Testis (tissue), 3 donors: ENCODE results near the gene TLE1. TPM values are rescaled to one million over a fixed set of nuclear protein-coding genes. Genes with fewer than 3 reads are reported as not detected.

ENCODE experiments used
- DNase-seq: peaks from one replicate; pipeline ENCODE4 v3.0.0-alpha.2; 2019
- H3K27ac ChIP-seq, 2 donors: fragments of 200-600 bp; sonication (generic); one replicate each; pipeline ENCODE4 v1.5.1; 2019
- H3K27me3 ChIP-seq: fragments of 200-600 bp; sonication (generic); one replicate; pipeline ENCODE4 v1.5.1; 2019
- H3K36me3 ChIP-seq: fragments of 200-600 bp; sonication (generic); one replicate; pipeline ENCODE4 v1.5.1; 2017; ENCODE audit warnings: low read depth; ENCODE audit errors: missing control alignments
- H3K4me1 ChIP-seq: fragments of 200-600 bp; sonication (generic); one replicate; pipeline ENCODE4 v1.5.1; 2019
- H3K4me3 ChIP-seq, 2 donors: fragments of 200-600 bp; sonication (generic); one replicate each; pipeline ENCODE4 v1.5.1; 2017 to 2019
- H3K9me3 ChIP-seq: fragments of 200-600 bp; sonication (generic); one replicate; pipeline ENCODE4 v1.5.1; 2017
- POLR2A ChIP-seq: fragments of 450-650 bp; IDR thresholded peaks from one replicate; pipeline ENCODE4 v1.6.1; 2017; ENCODE audit warnings: antibody characterized with exemption, mild to moderate bottlenecking, moderate library complexity
- WGBS, 2 donors: methylation state at CpG; one replicate each; pipeline ENCODE4 v1.1.5; 2018; 5-methylcytosine and 5-hydroxymethylcytosine counted together
- intact Hi-C: fragments of 100-400 bp; cut with DNase I; formaldehyde crosslinking; loops from one replicate; pipeline ENCODE4 v1.15.1; 2023; ENCODE audit warnings: low total_unique reads
- polyA plus RNA-seq: library from polyadenylated mRNA; stranded (reverse); fragments of 350-450 nt; fragmentation: Illumina TruSeq; extraction: RNeasy Lipid Tissue Mini Kit (QIAGEN cat#74804); gene quantifications from one replicate; pipeline ENCODE4 v1.2.3, GENCODE V29; 2014; ENCODE audit warnings: low read depth, low replicate concordance; ENCODE audit not compliant: insufficient read depth
- total RNA-seq, 2 donors: library from RNA; depleted of rRNA; stranded (reverse); fragments of >200 nt; gene quantifications; one replicate each; pipeline ENCODE4 v1.2.3, GENCODE V29; 2016
- TF ChIP-seq, protein P1 (sequence below), 3 experiments: fragments of 450-650 bp in 2 of 3; fragments of 200-600 bp in 1 of 3; sonication (generic) in 1 of 3; IDR thresholded peaks; one replicate each; pipeline ENCODE4 v1.5.1; 2016 to 2019; ENCODE audit warnings: antibody characterized with exemption in 3 of 3, mild to moderate bottlenecking in 2 of 3, moderate library complexity in 1 of 3

Gene TLE1
- total and polyA plus RNA-seq, 3 donors from 2014 or later = 53.3 to 95.8 (median 81.0) TPM

- no peak overlapping the region for H3K4me3 ChIP-seq
- H3K36me3 ChIP-seq = no peaks in the 10 kb centered on the region
- H3K27me3 ChIP-seq = no peaks in the 10 kb centered on the region
- no peaks in the 10 kb centered on the region for H3K9me3 ChIP-seq
- DNase-seq = no peak
- intact Hi-C loops = no loop called here
- H3K27ac ChIP-seq = no peak overlapping the region
- 85 to 88% methylated on average over 6 of the region's 6 CpGs for WGBS, 2 donors
- TF ChIP-seq, protein P1, sequence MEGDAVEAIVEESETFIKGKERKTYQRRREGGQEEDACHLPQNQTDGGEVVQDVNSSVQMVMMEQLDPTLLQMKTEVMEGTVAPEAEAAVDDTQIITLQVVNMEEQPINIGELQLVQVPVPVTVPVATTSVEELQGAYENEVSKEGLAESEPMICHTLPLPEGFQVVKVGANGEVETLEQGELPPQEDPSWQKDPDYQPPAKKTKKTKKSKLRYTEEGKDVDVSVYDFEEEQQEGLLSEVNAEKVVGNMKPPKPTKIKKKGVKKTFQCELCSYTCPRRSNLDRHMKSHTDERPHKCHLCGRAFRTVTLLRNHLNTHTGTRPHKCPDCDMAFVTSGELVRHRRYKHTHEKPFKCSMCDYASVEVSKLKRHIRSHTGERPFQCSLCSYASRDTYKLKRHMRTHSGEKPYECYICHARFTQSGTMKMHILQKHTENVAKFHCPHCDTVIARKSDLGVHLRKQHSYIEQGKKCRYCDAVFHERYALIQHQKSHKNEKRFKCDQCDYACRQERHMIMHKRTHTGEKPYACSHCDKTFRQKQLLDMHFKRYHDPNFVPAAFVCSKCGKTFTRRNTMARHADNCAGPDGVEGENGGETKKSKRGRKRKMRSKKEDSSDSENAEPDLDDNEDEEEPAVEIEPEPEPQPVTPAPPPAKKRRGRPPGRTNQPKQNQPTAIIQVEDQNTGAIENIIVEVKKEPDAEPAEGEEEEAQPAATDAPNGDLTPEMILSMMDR (IDR thresholded peaks at IDR 0.05) = no peak
- no peak for TF ChIP-seq POLR2A
- H3K4me1 ChIP-seq = no peaks in the 10 kb centered on the region
Observed at GRCh38 chr9:81538890-81539289, 150.5 kb downstream of the TLE1 start.

DNA sequence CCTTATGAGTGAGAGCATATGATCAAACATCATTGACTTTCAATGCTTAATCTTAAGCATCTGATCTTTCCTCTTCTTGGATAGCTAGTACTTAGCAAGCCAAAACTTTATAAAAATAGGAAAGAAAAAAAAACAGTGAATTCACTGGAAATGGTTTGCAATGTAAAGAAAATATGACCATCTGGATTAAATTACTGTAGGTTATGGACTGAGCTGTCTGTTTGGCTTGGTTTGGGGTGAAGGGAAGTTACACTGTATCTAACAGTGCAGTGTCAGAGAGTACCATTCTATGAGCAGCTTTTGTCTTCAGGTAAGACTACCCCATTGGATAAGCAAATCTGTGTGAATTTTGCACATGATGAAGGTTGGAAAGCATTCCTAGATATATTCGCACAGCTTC is 151.4 kb downstream of the TLE1 start:
- no peak overlapping the region for H3K4me3 ChIP-seq
- no peaks in the 10 kb centered on the region for H3K4me1 ChIP-seq
- intact Hi-C loops = no loop called here
- H3K27ac ChIP-seq = no peak overlapping the region
- DNase-seq = no peak
- H3K27me3 ChIP-seq = no peaks in the 10 kb centered on the region
- no peaks in the 10 kb centered on the region for H3K9me3 ChIP-seq
- TF ChIP-seq, protein P1 (IDR thresholded peaks at IDR 0.05) = no peak
- no peak for TF ChIP-seq POLR2A
- no peaks in the 10 kb centered on the region for H3K36me3 ChIP-seq
- WGBS, 2 donors = 85 to 100% methylated on average over 1 of the region's 1 CpG

- intact Hi-C loops = no loop called here
- TF ChIP-seq, protein P1 (IDR thresholded peaks at IDR 0.05) = no peak
- no peak for TF ChIP-seq POLR2A
- no peak overlapping the region for H3K4me3 ChIP-seq
- H3K9me3 ChIP-seq = no peaks in the 10 kb centered on the region
- 92 to 93% methylated on average over 9 of the region's 9 CpGs for WGBS, 2 donors
- H3K36me3 ChIP-seq = no peaks in the 10 kb centered on the region
- no peak for DNase-seq
- H3K27me3 ChIP-seq = no peaks in the 10 kb centered on the region
- no peak overlapping the region for H3K27ac ChIP-seq
- no peaks in the 10 kb centered on the region for H3K4me1 ChIP-seq
Observed at GRCh38 chr9:81536242-81537025, 152.9 kb downstream of the TLE1 start.

DNA sequence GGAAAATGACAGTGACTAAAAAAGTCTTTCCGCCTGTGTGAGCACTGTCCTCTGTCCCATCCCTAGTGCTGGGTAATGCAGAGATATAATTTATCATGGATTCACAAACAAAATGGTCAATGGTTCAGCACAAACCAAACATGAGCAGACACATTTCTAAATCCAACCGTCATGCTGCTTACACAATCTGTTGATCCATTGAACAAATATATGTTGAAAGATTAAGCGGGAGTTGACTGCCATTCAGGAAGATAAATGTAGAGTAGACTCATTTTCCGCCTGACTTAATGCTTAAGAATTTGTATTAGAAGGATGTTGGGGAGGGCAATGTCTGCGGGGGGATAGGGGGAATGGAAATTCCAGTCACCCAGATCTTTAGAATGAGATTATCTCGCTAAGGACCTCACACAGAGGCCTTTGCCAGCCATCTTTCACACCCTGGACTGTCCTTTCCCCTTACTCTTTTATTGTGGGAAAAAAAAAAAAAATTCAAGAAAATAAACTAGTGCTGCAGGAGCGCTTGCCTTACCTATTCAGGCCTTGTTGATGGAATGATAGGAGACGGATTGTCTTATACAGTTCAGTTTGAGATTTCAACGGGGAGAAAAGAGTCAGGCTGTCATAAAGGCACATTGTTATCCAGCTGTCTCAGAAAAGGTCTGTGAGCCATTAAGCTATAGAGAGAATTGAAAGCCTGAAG is 153.7 kb downstream of the TLE1 start:
- no peaks in the 10 kb centered on the region for H3K36me3 ChIP-seq
- no peaks in the 10 kb centered on the region for H3K9me3 ChIP-seq
- no peak overlapping the region for H3K27ac ChIP-seq
- WGBS, 2 donors = 86 to 89% methylated on average over 9 of the region's 9 CpGs
- intact Hi-C loops = no loop called here
- TF ChIP-seq POLR2A = no peak
- TF ChIP-seq, protein P1 (IDR thresholded peaks at IDR 0.05) = no peak
- no peak overlapping the region for H3K4me3 ChIP-seq
- no peaks in the 10 kb centered on the region for H3K27me3 ChIP-seq
- H3K4me1 ChIP-seq = no peaks in the 10 kb centered on the region
- no peak for DNase-seq
